Fibroblast of the aortic adventitia (primary cell): ENCODE data around the gene HOXD12. TPM values are rescaled to one million over a fixed set of nuclear protein-coding genes. Genes with fewer than 3 reads are reported as not detected.
A peak's percentile ranks its signal among the peaks of the same experiment; 100 is the strongest.

ENCODE experiments used
- DNase-seq: peaks from one replicate; pipeline ENCODE4 v3.0.0-alpha.2; 2010; ENCODE audit warnings: low read depth
- H3K4me3 ChIP-seq: 2 replicates; pipeline ENCODE4 v1.5.1; 2011; ENCODE audit warnings: low read depth, mild to moderate bottlenecking, control low read depth, low read length, moderate library complexity
- total RNA-seq: library from RNA; depleted of rRNA; stranded (reverse); fragments of >200 nt; gene quantifications from 2 replicates; pipeline ENCODE4 v1.2.3, GENCODE V29; 2012; ENCODE audit warnings: low replicate concordance
- TF ChIP-seq, protein P1 (sequence below): IDR thresholded peaks from 2 replicates; pipeline ENCODE4 v1.5.1; 2011; ENCODE audit warnings: mild to moderate bottlenecking, low read length, control low read depth, inconsistent platforms; ENCODE audit not compliant: insufficient read depth

The HOXD12 gene
- total RNA-seq, 1 donor = not detected

GRCh38 chr2:176109192-176109901, 9.8 kb downstream of the HOXD12 start:
- H3K4me3 ChIP-seq = no peak overlapping the region
- DNase-seq = no peak
- TF ChIP-seq, protein P1, sequence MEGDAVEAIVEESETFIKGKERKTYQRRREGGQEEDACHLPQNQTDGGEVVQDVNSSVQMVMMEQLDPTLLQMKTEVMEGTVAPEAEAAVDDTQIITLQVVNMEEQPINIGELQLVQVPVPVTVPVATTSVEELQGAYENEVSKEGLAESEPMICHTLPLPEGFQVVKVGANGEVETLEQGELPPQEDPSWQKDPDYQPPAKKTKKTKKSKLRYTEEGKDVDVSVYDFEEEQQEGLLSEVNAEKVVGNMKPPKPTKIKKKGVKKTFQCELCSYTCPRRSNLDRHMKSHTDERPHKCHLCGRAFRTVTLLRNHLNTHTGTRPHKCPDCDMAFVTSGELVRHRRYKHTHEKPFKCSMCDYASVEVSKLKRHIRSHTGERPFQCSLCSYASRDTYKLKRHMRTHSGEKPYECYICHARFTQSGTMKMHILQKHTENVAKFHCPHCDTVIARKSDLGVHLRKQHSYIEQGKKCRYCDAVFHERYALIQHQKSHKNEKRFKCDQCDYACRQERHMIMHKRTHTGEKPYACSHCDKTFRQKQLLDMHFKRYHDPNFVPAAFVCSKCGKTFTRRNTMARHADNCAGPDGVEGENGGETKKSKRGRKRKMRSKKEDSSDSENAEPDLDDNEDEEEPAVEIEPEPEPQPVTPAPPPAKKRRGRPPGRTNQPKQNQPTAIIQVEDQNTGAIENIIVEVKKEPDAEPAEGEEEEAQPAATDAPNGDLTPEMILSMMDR = no peak

GRCh38 chr2:176109946-176110345, 10.4 kb downstream of the HOXD12 start:
- TF ChIP-seq, protein P1 = no peak
- H3K4me3 ChIP-seq = no peak overlapping the region

GRCh38 chr2:176110415-176111308, 11.1 kb downstream of the HOXD12 start:
- TF ChIP-seq, protein P1 = no peak
- DNase-seq = no peak
- H3K4me3 ChIP-seq = no peak overlapping the region

More at GRCh38 chr2:176109946-176110345, 10.4 kb downstream of the HOXD12 start:
- DNase-seq = no peak

GRCh38 chr2:176111309-176111663, 11.7 kb downstream of the HOXD12 start:
- DNase-seq = peak; percentile 27
- TF ChIP-seq, protein P1 = peak; percentile 60
- no peak overlapping the region for H3K4me3 ChIP-seq

GRCh38 chr2:176111846-176112374, 12.3 kb downstream of the HOXD12 start:
- TF ChIP-seq, protein P1 = no peak
- no peak for DNase-seq
- no peak overlapping the region for H3K4me3 ChIP-seq

DNA sequence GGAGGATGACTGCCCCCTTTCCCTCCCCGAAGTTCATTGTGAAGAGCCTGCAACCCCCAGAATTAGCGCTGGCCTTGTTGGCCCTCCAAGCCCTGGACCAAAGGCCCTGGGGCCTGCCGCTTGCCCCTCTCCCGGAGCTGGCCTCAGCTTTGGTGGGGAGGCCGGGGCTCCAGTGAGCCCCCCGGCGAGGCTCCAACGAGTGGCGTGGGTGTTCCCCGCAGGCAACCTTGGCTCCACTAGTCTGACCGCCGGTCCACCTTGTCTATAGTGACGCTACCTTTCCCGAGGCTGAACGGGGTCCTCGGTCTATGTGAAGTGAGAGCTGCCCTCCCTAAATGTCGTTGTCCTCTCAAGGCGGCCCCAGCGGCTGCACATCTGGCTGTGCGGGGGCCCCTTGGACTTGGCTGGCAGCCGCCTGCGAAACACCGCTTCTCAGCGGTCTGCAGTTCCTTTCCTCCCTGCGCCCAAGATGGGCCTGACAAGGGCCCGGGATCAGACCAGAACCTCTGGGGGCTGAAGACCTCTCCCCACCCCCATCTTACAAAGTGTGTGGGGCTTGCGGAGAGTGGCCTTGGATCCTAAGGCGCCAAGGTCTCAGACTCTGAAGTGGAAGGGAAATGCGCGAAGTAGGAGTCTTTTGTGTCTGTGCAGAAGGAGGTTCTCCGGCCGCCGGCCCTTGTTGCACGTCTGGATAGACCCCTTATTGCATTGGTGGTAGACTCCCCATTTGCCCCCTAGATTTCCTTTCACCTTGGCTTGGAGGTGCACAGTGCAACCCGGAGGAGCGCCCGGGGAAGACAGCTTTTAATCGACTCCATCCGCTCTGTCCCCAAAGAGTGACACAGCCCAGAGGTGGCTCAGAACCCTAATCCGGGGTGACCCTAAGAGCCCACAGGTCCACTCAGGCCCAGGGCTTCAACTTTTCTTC, 13.0 kb downstream of the HOXD12 start:
- TF ChIP-seq, protein P1 = no peak
- H3K4me3 ChIP-seq = no peak overlapping the region
- DNase-seq = no peak
